Fibroblast of skin of right biceps (primary cell): ENCODE measurements around the gene NRTN.
"Not testable (repeated sequence)": the region's sequence is repeated elsewhere in the genome, so short reads cannot be mapped to it uniquely, and the experiment has no call there.

Source experiments
- DNase-seq: peaks from one replicate; pipeline ENCODE4 v3.0.0-alpha.2; 2013

The NRTN gene

GRCh38 chr19:5804516-5805461 lies at the start of gene NRTN:
TSS of gene NRTN (plus strand) at chr19:5805067. CDS start at chr19:5824166, 19,099 bp downstream.
- DNase-seq: no peak

- DNase-seq: no peak
These were observed 42.2 kb upstream of the NRTN start for GRCh38 chr19:5762608-5763217.

- DNase-seq: no peak
These were observed 39.6 kb upstream of the NRTN start for GRCh38 chr19:5765220-5765619.

GRCh38 chr19:5767949-5768348 lies 36.9 kb upstream of the NRTN start:
- DNase-seq: no peak

GRCh38 chr19:5772416-5772815 lies 32.5 kb upstream of the NRTN start:
- no peak for DNase-seq

- DNase-seq: no peak
These were observed 31.6 kb upstream of the NRTN start for GRCh38 chr19:5773276-5773675.

GRCh38 chr19:5774921-5775320 lies 29.9 kb upstream of the NRTN start:
- DNase-seq: no peak

- DNase-seq: peak; percentile 78
These were observed 29.1 kb upstream of the NRTN start for GRCh38 chr19:5775668-5776309.

- no peak for DNase-seq
These were observed 26.5 kb upstream of the NRTN start for GRCh38 chr19:5778402-5778801.

GRCh38 chr19:5780916-5781315 lies 24.0 kb upstream of the NRTN start:
- not testable (repeated sequence) for DNase-seq

- no peak for DNase-seq
These were observed 22.5 kb upstream of the NRTN start for GRCh38 chr19:5782322-5782721.

- DNase-seq: no peak
These were observed 21.6 kb upstream of the NRTN start for GRCh38 chr19:5782945-5783919.

- DNase-seq: no peak
These were observed 20.2 kb upstream of the NRTN start, which contains the start of gene PRR22 for GRCh38 chr19:5784581-5785147. TSS of gene PRR22 (minus strand) at chr19:5784746. CDS start at chr19:5784660, 86 bp downstream.

GRCh38 chr19:5785423-5785822 lies 19.4 kb upstream of the NRTN start:
- DNase-seq: no peak

GRCh38 chr19:5786593-5787408 lies 18.1 kb upstream of the NRTN start:
- no peak for DNase-seq

GRCh38 chr19:5787409-5788182 lies 17.3 kb upstream of the NRTN start:
- DNase-seq: no peak

- DNase-seq: no peak
These were observed 16.4 kb upstream of the NRTN start for GRCh38 chr19:5788422-5788821.

GRCh38 chr19:5789351-5789761 lies 15.5 kb upstream of the NRTN start:
- no peak for DNase-seq

- no peak for DNase-seq
These were observed 14.8 kb upstream of the NRTN start for GRCh38 chr19:5789886-5790558.
